HepG2 (cell line): Measurements from ENCODE around the gene ANKRD60. TPM values are rescaled to one million over a fixed set of nuclear protein-coding genes. Genes with fewer than 3 reads are reported as not detected.

Source experiments
- ATAC-seq: fragments of 200-7000 bp; cut with Tn5 transposase; 3 replicates; pipeline ENCODE4 v1.9.1; 2020; ENCODE audit warnings: mild to moderate bottlenecking, moderate library complexity
- BruUV-seq: library from RNA; stranded (reverse); fragments of 400-500 nt; replicated peaks from 2 replicates; lab custom pipeline; 2021; lab: Mats Ljungman, UMichigan
- CTCF ChIA-PET: fragments of 300-600 bp; formaldehyde crosslinking; extraction: SDS; loops from one replicate; lab custom pipeline; 2021; ENCODE audit warnings: low total read pairs, inconsistent platforms, low intra/inter-chr PET ratio; lab: Yijun Ruan, JAX
- POLR2A ChIA-PET: fragments of 350-600 bp; sonication (Branson Sonifier 250); formaldehyde crosslinking; loops from one replicate; lab custom pipeline; 2020; ENCODE audit warnings: antibody characterized with exemption, inconsistent platforms; lab: Yijun Ruan, JAX
- DNase-seq: peaks from one replicate; pipeline ENCODE4 v3.0.0-alpha.2; 2015; ENCODE audit warnings: low spot score
- FAIRE-seq: peaks from 3 replicates; lab custom pipeline; 2011; peaks lifted over from hg19 to GRCh38; lab: Jason Lieb, UNC
- H2AFZ ChIP-seq: one replicate; pipeline ENCODE4 v1.6.1; 2011; ENCODE audit warnings: low read length, inconsistent platforms
- H3K27ac ChIP-seq: fragments of 300-600 bp; 3 replicates; pipeline ENCODE4 v1.8.0; 2011; ENCODE audit warnings: mixed run types, mild to moderate bottlenecking, mixed read lengths, low read length, inconsistent platforms; ENCODE audit not compliant: insufficient read depth; ENCODE audit errors: extremely low read length
- H3K27me3 ChIP-seq, 2 experiments: fragments of 200-600 bp in 1 of 2; 2 replicates in 1 of 2; 3 replicates in 1 of 2; pipeline versions ENCODE4 v1.6.0 to v1.8.0; 2011; ENCODE audit warnings: low read length in 2 of 2, mild to moderate bottlenecking in 2 of 2, moderate library complexity in 2 of 2, inconsistent platforms in 1 of 2; ENCODE audit not compliant: insufficient read depth in 2 of 2, control insufficient read depth in 1 of 2
- H3K36me3 ChIP-seq, 2 experiments: fragments of 200-600 bp in 1 of 2; replicated peaks in 1 of 2; 2 replicates in 1 of 2; 3 replicates in 1 of 2; pipeline versions ENCODE4 v1.5.1 to v1.8.0; 2011; ENCODE audit warnings: low read length in 2 of 2, inconsistent platforms in 1 of 2; ENCODE audit not compliant: insufficient read depth in 2 of 2, control insufficient read depth in 1 of 2
- H3K4me1 ChIP-seq: 2 replicates; pipeline ENCODE4 v1.5.1; 2012; ENCODE audit warnings: low read length, inconsistent platforms; ENCODE audit not compliant: insufficient read depth
- H3K4me2 ChIP-seq: 2 replicates; pipeline ENCODE4 v1.6.0; 2011; ENCODE audit warnings: low read depth, low read length, inconsistent platforms
- H3K4me3 ChIP-seq, 3 experiments: fragments of 200-600 bp in 1 of 3; sonication (generic), shearing (Covaris generic) in 1 of 3; replicated peaks in 1 of 3; 2 replicates each; pipeline ENCODE4 v1.5.1; 2011 to 2016; ENCODE audit warnings: low read length in 3 of 3, inconsistent platforms in 2 of 3, low read depth in 2 of 3, mild to moderate bottlenecking in 2 of 3, control low read depth in 1 of 3, mixed read lengths in 1 of 3; ENCODE audit not compliant: insufficient read depth in 1 of 3
- H3K79me2 ChIP-seq: one replicate; pipeline ENCODE4 v1.6.1; 2011; ENCODE audit warnings: low read length, inconsistent platforms; ENCODE audit not compliant: insufficient read depth
- H3K9ac ChIP-seq: 2 replicates; pipeline ENCODE4 v1.6.0; 2011; ENCODE audit warnings: mild to moderate bottlenecking, low read depth, low read length, inconsistent platforms; ENCODE audit not compliant: insufficient read depth
- H3K9me3 ChIP-seq: 2 replicates; pipeline ENCODE4 v1.5.1; 2012; ENCODE audit warnings: mild to moderate bottlenecking, low read length
- H4K20me1 ChIP-seq: 2 replicates; pipeline ENCODE4 v1.6.0; 2011; ENCODE audit warnings: inconsistent platforms, mild to moderate bottlenecking, low read length, moderate library complexity; ENCODE audit not compliant: insufficient read depth
- HHEX ChIP-seq: IDR thresholded peaks from 2 replicates; pipeline ENCODE4 v1.6.1; 2016; ENCODE audit warnings: control low read depth
- IKZF4 ChIP-seq: sonication (generic); formaldehyde crosslinking; IDR thresholded peaks from 2 replicates; pipeline ENCODE4 v1.5.1; 2020; ENCODE audit warnings: borderline replicate concordance, mild to moderate bottlenecking, low read depth, missing genetic modification reagents; ENCODE audit errors: not compliant biosample characterization
- MTA1 ChIP-seq: sonication (generic); formaldehyde crosslinking; IDR thresholded peaks from 2 replicates; pipeline ENCODE4 v1.4.0; 2020; ENCODE audit warnings: missing genetic modification reagents, mild to moderate bottlenecking, borderline replicate concordance
- NFE2 ChIP-seq: sonication (generic); formaldehyde crosslinking; IDR thresholded peaks from 2 replicates; pipeline ENCODE4 v1.4.0; 2020; ENCODE audit warnings: missing genetic modification reagents
- SOX5 ChIP-seq: IDR thresholded peaks from 2 replicates; pipeline ENCODE4 v1.6.1; 2016; ENCODE audit warnings: borderline replicate concordance
- U2AF2 ChIP-seq: fragments of 200-400 bp; formaldehyde crosslinking; IDR thresholded peaks from 2 replicates; pipeline ENCODE4 v1.6.1; 2017; ENCODE audit warnings: low read depth, mild to moderate bottlenecking, low read length
- ZUFSP ChIP-seq: sonication (generic); formaldehyde crosslinking; IDR thresholded peaks from 2 replicates; pipeline ENCODE4 v1.9.0; 2021; ENCODE audit warnings: missing genetic modification reagents, mild to moderate bottlenecking, borderline replicate concordance
- WGBS: methylation state at CpG from one replicate; pipeline ENCODE4 v1.1.6; 2017; ENCODE audit warnings: low lambda C conversion rate; 5-methylcytosine and 5-hydroxymethylcytosine counted together
- in situ Hi-C: cut with HindIII; loops from 2 replicates; pipeline ENCODE4 v1.10.0; 2017; ENCODE audit warnings: low pct_unique_long_range_greater_than_20kb; ENCODE audit not compliant: extremely low pct_ligation_motif_present
- intact Hi-C: fragments of 100-400 bp; cut with micrococcal nuclease; formaldehyde crosslinking; loops from one replicate; pipeline ENCODE4 v1.10.0; 2022; ENCODE audit not compliant: unreplicated experiment
- polyA plus RNA-seq, 8 experiments: library from polyadenylated mRNA; depleted of rRNA in 3 of 8; stranded (reverse) in 7 of 8; unstranded in 1 of 8; fragments of >200 nt; fragmentation: Illumina TruSeq in 4 of 8; extraction: Trizol in 4 of 8; gene quantifications; 2 replicates each; pipeline versions ENCODE4 v1.2.1 to v1.2.3, GENCODE V29; 2011 to 2016; ENCODE audit warnings: low read depth in 4 of 8, missing spikeins in 1 of 8, mixed read lengths in 1 of 8; ENCODE audit not compliant: insufficient read depth in 1 of 8
- total RNA-seq, 5 experiments: library from RNA; depleted of rRNA; stranded (reverse); fragments of >200 nt; fragmentation: Illumina TruSeq; extraction: Trizol; gene quantifications; 2 replicates each; pipeline ENCODE4 v1.2.3, GENCODE V29; 2016; ENCODE audit warnings: low read depth in 1 of 5
- TF ChIP-seq, protein P1 (sequence below): IDR thresholded peaks from 2 replicates; pipeline ENCODE4 v1.6.1; 2016; ENCODE audit warnings: mild to moderate bottlenecking, missing biosample characterization, missing genetic modification reagents

Gene ANKRD60
- total and polyA plus RNA-seq, 2 of the 13 experiments (the other 11 are each of a cell fraction or from before 2014, with no cell fraction given): not detected

DNA sequence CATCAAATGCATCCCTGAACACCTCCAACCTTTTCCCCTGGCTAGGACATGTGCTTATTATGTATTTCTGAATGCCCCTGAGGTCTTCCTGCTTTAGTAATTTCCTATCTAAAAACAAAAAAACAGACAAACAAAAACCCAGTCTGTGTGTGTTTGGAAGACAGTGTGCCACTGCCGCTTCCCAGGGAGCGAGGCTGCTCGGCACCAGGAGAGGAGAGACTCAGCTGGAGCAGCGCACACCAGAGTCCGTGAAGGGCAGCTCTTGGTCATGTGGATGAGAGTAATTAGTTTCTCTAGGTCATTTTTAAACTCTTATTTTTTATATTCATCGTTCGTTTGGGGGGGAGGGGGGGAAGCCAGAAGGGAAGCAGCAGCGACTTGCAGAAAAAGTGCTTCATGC, 10.0 kb upstream of the ANKRD60 start:
- in situ Hi-C loops: loop anchor here (10.0 kb wide), 1 partner anchor 606 kb away; no protein-coding TSS in a partner anchor
- CTCF ChIA-PET: interaction anchor here (3.4 kb wide), 1 partner anchor 209 kb away, joined by 57 read pairs; no protein-coding TSS in a partner anchor
- ATAC-seq: no peak

More for the DNA sequence above, 10.0 kb upstream of the ANKRD60 start:
- Histone ChIP-seq H3K36me3 (no peaks in the 10 kb centered on the region), H2AFZ (no peak overlapping the region), H3K9ac (no peak overlapping the region), H3K9me3 (no peaks in the 10 kb centered on the region), H4K20me1 (no peaks in the 10 kb centered on the region), H3K27me3 (peaks cover 0 to 12% of the 10 kb centered on the region in 2 experiments; a peak in 2 of 5 replicates), H3K4me2 (no peak overlapping the region), H3K4me1 (peaks cover 7% of the 10 kb centered on the region), H3K27ac (no peak overlapping the region), H3K4me3 (no peak overlapping the region), H3K79me2 (no peaks in the 10 kb centered on the region)
- TF ChIP-seq MTA1 (CRISPR knock-in tag) (no peak), ZUFSP (CRISPR knock-in tag) (no peak), HHEX (CRISPR knock-in tag) (no peak), SOX5 (no peak), U2AF2 (no peak), IKZF4 (CRISPR knock-in tag) (no peak), NFE2 (CRISPR knock-in tag) (no peak)
- TF ChIP-seq, protein P1, sequence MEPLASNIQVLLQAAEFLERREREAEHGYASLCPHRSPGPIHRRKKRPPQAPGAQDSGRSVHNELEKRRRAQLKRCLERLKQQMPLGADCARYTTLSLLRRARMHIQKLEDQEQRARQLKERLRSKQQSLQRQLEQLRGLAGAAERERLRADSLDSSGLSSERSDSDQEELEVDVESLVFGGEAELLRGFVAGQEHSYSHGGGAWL (CRISPR knock-in tag): no peak
- no peak for FAIRE-seq
- POLR2A ChIA-PET: interaction anchor here (0.8 kb wide), 1 partner anchor 13 kb away, joined by 3 read pairs; no protein-coding TSS in a partner anchor
- WGBS: 43% methylated on average over 8 of the region's 8 CpGs
- no peak for DNase-seq
- intact Hi-C loops: no loop called here
- no TSS peak for BruUV-seq
